ENCODE results near the gene POU6F2.

- TF ChIP-seq HOXB13 (CRISPR knock-in tag; IDR thresholded peaks at IDR 0.05; ENCODE audit: low read depth) = no peak
- no peak for TF ChIP-seq CTCF (IDR thresholded peaks at IDR 0.05)
These were observed 209.0 kb downstream of the POU6F2 start for GRCh38 chr7:39186671-39187070.
